Measurements from ENCODE around the gene VAPA.
A peak's percentile ranks its signal among the peaks of the same experiment; 100 is the strongest.

The VAPA gene

DNA sequence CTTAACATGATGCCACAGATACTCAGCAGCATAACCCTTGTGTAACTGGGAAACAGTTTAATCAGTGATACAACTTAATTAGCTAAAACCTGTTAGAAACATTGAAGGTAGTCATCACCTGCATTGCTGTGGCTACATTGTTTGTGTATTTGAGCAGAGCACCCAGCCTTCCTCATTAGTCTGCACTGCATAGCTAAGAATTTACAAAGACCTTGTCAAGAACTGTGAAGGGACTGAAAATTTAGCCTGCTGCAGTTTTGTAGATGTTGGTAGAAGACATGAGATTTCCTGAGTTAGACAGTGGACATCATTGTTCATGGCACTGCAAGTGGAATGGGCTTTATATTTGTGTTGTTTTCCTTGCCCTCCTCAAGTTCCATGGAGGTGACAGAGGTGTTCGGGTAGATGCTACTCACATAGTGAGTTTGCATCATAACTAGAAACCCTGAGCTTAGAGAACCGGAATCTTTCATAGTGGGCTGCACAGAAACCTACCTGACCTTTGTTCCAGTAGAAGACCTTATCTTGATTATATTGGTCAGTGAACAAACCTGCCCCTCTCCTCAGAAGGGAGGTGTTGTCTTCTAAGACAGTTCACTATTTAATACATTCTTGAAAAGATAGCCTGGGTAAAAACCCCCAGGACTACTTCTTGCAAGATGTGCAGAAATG lies 12.5 kb downstream of the VAPA start:
- TF ChIP-seq, protein P1, sequence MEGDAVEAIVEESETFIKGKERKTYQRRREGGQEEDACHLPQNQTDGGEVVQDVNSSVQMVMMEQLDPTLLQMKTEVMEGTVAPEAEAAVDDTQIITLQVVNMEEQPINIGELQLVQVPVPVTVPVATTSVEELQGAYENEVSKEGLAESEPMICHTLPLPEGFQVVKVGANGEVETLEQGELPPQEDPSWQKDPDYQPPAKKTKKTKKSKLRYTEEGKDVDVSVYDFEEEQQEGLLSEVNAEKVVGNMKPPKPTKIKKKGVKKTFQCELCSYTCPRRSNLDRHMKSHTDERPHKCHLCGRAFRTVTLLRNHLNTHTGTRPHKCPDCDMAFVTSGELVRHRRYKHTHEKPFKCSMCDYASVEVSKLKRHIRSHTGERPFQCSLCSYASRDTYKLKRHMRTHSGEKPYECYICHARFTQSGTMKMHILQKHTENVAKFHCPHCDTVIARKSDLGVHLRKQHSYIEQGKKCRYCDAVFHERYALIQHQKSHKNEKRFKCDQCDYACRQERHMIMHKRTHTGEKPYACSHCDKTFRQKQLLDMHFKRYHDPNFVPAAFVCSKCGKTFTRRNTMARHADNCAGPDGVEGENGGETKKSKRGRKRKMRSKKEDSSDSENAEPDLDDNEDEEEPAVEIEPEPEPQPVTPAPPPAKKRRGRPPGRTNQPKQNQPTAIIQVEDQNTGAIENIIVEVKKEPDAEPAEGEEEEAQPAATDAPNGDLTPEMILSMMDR (conservative IDR thresholded peaks at IDR 0.05; ENCODE audit: low read depth), result no peak
- ChIA-PET POLR2A (ENCODE audit: low non-redundant PET) (no interaction called here), CTCF (interaction anchor here (0.6 kb wide), 2 partner anchors 196 to 217 kb away, joined by 3 read pairs; no protein-coding TSS in a partner anchor)
- DNase-seq (ENCODE audit: low spot score), result no peak
- H3K27ac ChIP-seq, result no peak overlapping the region

DNA sequence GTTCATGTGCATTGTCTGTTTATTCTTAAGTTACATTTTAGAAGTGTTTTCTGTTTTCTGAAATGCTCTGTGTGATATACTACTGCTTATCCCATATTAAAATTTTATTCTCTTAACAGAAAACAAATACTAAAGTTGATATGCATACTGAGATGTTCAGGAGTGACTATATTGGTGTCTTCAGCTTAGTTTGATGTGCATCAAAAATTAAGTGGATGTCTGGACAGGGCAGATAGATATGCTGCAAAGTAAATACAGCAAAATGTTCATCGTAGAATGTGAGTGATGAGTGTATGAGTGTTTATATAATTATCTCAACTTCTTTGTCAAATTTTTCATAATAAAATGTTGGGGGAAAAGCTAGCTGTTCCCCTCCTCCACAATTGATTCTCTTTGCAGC lies 13.2 kb downstream of the VAPA start:
- DNase-seq (ENCODE audit: low spot score), result no peak
- TF ChIP-seq, protein P1 (conservative IDR thresholded peaks at IDR 0.05; ENCODE audit: low read depth), result no peak
- H3K27ac ChIP-seq, result no peak overlapping the region
- POLR2A ChIA-PET (ENCODE audit: low non-redundant PET), result no interaction called here
- CTCF ChIA-PET, result interaction anchor here (0.6 kb wide), 1 partner anchor 197 kb away, joined by 3 read pairs; no protein-coding TSS in a partner anchor

DNA sequence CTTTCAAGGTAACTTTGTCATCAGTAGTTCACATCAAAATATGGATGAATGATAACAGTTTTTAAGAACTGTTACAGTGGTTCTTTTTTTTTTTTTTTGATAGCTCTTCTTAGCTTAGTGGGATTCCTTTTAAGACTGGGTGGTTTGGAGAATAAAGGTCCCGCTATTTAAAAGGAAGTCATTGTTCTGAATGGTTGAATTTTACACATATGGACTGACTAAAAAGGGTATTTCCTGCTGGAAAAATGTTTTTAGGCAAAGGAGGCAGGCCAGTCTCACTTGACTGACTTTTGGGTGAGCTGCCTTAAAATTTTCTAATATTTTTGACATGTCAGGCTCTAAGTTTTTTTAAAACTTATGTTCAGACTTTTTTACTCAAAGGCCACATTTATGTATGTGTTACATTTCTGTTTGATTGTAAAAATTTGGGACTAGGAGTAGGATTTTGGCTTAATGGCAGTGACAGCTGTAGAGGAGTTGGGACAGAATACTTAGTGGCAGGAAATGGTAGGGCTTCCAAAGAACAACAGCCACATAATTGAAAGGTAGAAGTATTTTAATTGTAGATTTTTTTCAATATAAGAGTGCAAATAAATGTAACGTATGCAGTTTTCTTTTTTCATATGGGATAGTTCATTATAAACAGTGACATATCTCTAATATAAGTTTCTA lies 13.7 kb downstream of the VAPA start:
- CTCF ChIA-PET, result interaction anchor here (0.6 kb wide), 1 partner anchor 197 kb away, joined by 3 read pairs; no protein-coding TSS in a partner anchor
- H3K27ac ChIP-seq, result no peak overlapping the region
- TF ChIP-seq, protein P1 (conservative IDR thresholded peaks at IDR 0.05; ENCODE audit: low read depth), result no peak
- no peak for DNase-seq (ENCODE audit: low spot score)
- POLR2A ChIA-PET (ENCODE audit: low non-redundant PET), result no interaction called here

DNA sequence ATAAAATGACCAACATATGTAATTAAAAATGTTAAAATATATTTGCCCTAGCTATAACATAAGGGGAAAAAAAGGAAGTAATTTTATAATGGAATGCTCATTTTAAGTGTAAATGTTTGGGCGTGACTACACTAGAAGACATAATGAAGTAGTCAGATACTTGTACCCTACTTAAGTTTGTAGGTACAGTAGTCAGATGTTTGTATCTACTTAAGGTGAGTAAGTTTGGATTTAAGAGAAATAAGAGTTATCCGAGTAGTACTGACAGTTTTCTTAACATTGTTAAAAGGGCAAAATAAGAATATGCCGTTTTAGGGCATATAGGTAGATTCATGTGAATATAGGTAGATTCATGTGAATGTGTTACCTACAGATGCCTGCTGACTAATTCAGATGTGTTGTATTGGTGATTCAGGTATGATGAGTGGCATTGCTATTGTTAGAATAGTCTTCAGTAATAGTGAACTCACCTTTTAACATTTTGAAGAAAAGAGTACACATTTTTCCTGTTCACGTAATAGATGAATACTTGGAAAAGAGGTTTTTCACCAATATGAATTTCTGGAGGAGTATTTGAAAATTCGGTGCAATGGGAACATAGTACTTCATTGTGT lies 14.9 kb downstream of the VAPA start:
- TF ChIP-seq, protein P1 (conservative IDR thresholded peaks at IDR 0.05; ENCODE audit: low read depth), result no peak
- CTCF ChIA-PET, result no interaction called here
- POLR2A ChIA-PET (ENCODE audit: low non-redundant PET), result no interaction called here
- peak; percentile 63 for DNase-seq (ENCODE audit: low spot score)
- no peak overlapping the region for H3K27ac ChIP-seq

DNA sequence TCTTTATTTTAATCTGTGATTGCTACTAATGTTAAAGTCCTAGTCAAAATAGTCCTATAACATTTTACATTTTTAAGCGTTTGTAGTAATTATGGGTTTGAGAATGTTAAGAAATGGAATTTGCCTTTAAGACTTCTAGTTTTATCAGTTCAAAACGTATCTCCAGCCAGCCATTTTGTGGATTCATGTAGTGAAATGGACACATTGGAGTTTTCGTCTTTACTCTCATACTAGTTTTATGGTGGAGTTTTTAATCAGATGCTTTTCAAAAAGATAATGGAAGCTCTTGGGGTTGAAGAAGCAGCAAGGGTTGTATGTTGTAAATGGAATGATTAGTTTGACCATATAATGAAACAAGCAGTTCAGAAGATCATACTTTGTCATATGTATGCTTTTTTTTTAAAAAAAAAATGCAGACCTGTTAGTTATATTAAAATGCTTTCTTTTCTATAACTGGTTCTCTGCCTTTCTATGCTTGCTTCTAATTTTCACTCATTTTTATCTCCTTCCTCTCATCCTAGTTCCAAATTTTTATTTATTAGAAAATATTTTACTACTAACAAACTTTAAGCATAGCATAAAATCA lies 16.6 kb downstream of the VAPA start:
- POLR2A ChIA-PET (ENCODE audit: low non-redundant PET), result no interaction called here
- H3K27ac ChIP-seq, result no peak overlapping the region
- CTCF ChIA-PET, result no interaction called here
- TF ChIP-seq, protein P1 (conservative IDR thresholded peaks at IDR 0.05; ENCODE audit: low read depth), result no peak
- no peak for DNase-seq (ENCODE audit: low spot score)

DNA sequence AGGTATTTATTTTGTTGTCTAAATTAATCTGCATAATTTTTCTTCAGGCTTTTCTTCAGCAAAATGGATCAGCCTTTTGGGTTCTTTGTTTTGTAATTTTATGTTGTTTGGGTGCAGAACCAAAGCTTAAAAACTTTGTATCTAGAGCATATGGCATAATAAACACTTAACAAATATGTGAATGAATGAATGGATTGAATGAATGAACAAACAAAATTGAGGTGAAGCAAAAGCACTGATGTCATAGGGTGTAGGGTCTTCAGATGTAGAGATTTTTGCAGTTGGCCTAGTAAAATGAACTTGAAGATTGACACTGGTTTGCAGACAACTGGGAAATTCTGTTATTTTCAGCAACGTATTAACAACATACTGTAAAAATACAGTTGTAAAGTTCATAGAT lies 17.3 kb downstream of the VAPA start:
- CTCF ChIA-PET, result interaction anchor here (0.6 kb wide), 1 partner anchor 535 kb away, joined by 4 read pairs; no protein-coding TSS in a partner anchor
- DNase-seq (ENCODE audit: low spot score), result no peak
- POLR2A ChIA-PET (ENCODE audit: low non-redundant PET), result no interaction called here
- no peak overlapping the region for H3K27ac ChIP-seq
- TF ChIP-seq, protein P1 (conservative IDR thresholded peaks at IDR 0.05; ENCODE audit: low read depth), result no peak
